SK-N-SH (cell line): ENCODE results near the gene ITSN2. TPM values are rescaled to one million over a fixed set of nuclear protein-coding genes. Genes with fewer than 3 reads are reported as not detected.

Experiments used
- CTCF ChIA-PET: fragments of 300-600, 350-600 bp; formaldehyde crosslinking; extraction: SDS; loops from one replicate; lab custom pipeline; 2021; lab: Yijun Ruan, JAX
- POLR2A ChIA-PET: fragments of 350-600 bp; sonication (Branson Sonifier 250); formaldehyde crosslinking; extraction: SDS; loops from one replicate; lab custom pipeline; 2020; ENCODE audit warnings: antibody characterized with exemption, inconsistent platforms; lab: Yijun Ruan, JAX
- DNase-seq: peaks from one replicate; pipeline ENCODE4 v3.0.0; 2012
- H2AFZ ChIP-seq: fragments of 200-600 bp; sonication (generic); 2 replicates; pipeline ENCODE4 v1.8.1; 2016; ENCODE audit warnings: antibody characterized with exemption, mild to moderate bottlenecking, low read depth
- H3F3A ChIP-seq: fragments of 200-600 bp; sonication (generic); replicated peaks from 2 replicates; pipeline ENCODE3; 2016; ENCODE audit warnings: antibody characterized with exemption, mild to moderate bottlenecking; ENCODE audit not compliant: insufficient read depth
- H3K27ac ChIP-seq, 2 experiments: fragments of 200-500 bp in 1 of 2; fragments of 200-600 bp in 1 of 2; sonication (Bioruptor generic) in 1 of 2; sonication (generic), shearing (Covaris generic) in 1 of 2; 2 replicates each; pipeline versions ENCODE4 v1.5.1 to v1.6.1; 2014 to 2016; ENCODE audit warnings: low read depth in 2 of 2, inconsistent platforms in 1 of 2, low read length in 1 of 2, mild to moderate bottlenecking in 1 of 2, mixed read lengths in 1 of 2
- H3K27me3 ChIP-seq: fragments of 200-600 bp; sonication (generic), shearing (Covaris generic); 2 replicates; pipeline ENCODE4 v1.6.1; 2016; ENCODE audit warnings: mixed run types; ENCODE audit not compliant: insufficient read depth
- H3K36me3 ChIP-seq, 2 experiments: fragments of 200-500 bp in 1 of 2; fragments of 200-600 bp in 1 of 2; sonication (Bioruptor generic) in 1 of 2; sonication (generic) in 1 of 2; replicated peaks in 1 of 2; 2 replicates each; pipeline versions ENCODE3 to v1.5.1; 2014 to 2016; ENCODE audit warnings: low read length in 1 of 2, mild to moderate bottlenecking in 1 of 2; ENCODE audit not compliant: insufficient read depth in 2 of 2, control insufficient read depth in 1 of 2
- H3K4me1 ChIP-seq, 2 experiments: fragments of 200-500 bp in 1 of 2; fragments of 200-600 bp in 1 of 2; sonication (Bioruptor generic) in 1 of 2; sonication (generic), shearing (Covaris generic) in 1 of 2; 2 replicates each; pipeline versions ENCODE4 v1.5.1 to v1.6.1; 2014 to 2016; ENCODE audit warnings: low read depth in 1 of 2, low read length in 1 of 2, mixed run types in 1 of 2; ENCODE audit not compliant: insufficient read depth in 2 of 2, control insufficient read depth in 1 of 2
- H3K4me2 ChIP-seq: fragments of 200-600 bp; sonication (generic), shearing (Covaris generic); 2 replicates; pipeline ENCODE4 v1.6.1; 2017; ENCODE audit warnings: mixed run types
- H3K4me3 ChIP-seq, 2 experiments: fragments of 200-500 bp in 1 of 2; fragments of 200-600 bp in 1 of 2; sonication (Bioruptor generic) in 1 of 2; sonication (generic), shearing (Covaris generic) in 1 of 2; 2 replicates each; pipeline versions ENCODE4 v1.5.1 to v1.8.1; 2014 to 2016; ENCODE audit warnings: low read depth in 2 of 2, inconsistent platforms in 1 of 2, low read length in 1 of 2, mild to moderate bottlenecking in 1 of 2, mixed read lengths in 1 of 2, moderate library complexity in 1 of 2
- H3K79me2 ChIP-seq: fragments of 200-600 bp; sonication (generic); 2 replicates; pipeline ENCODE4 v1.8.1; 2017; ENCODE audit warnings: mild to moderate bottlenecking; ENCODE audit not compliant: insufficient read depth
- H3K9ac ChIP-seq: fragments of 200-600 bp; sonication (generic); 2 replicates; pipeline ENCODE4 v1.6.1; 2017; ENCODE audit warnings: mixed run types
- H3K9me2 ChIP-seq: fragments of 200-600 bp; sonication (generic); 2 replicates; pipeline ENCODE4 v1.6.1; 2017; ENCODE audit warnings: mixed run types
- H3K9me3 ChIP-seq: fragments of 200-600 bp; sonication (generic); 2 replicates; pipeline ENCODE4 v1.6.1; 2017; ENCODE audit warnings: mixed run types, mild to moderate bottlenecking, moderate library complexity
- H4K20me1 ChIP-seq: fragments of 200-600 bp; sonication (generic); 2 replicates; pipeline ENCODE4 v1.6.1; 2017; ENCODE audit warnings: mild to moderate bottlenecking, mixed run types; ENCODE audit not compliant: insufficient read depth
- CHD2 ChIP-seq: fragments of 150-350 bp; IDR thresholded peaks from 2 replicates; pipeline ENCODE4 v1.6.1; 2018; ENCODE audit warnings: low read length; ENCODE audit not compliant: partially characterized antibody
- ELF1 ChIP-seq: IDR thresholded peaks from 2 replicates; pipeline ENCODE4 v1.4.0; 2012
- EP300 ChIP-seq, 2 experiments: IDR thresholded peaks; 2 replicates each; pipeline versions ENCODE4 v1.4.0 to v1.6.1; 2012; ENCODE audit warnings: borderline replicate concordance in 1 of 2, low read depth in 1 of 2, low read length in 1 of 2
- FOXJ3 ChIP-seq: sonication (generic); formaldehyde crosslinking; IDR thresholded peaks from 2 replicates; pipeline ENCODE4 v1.5.1; 2020; ENCODE audit warnings: mild to moderate bottlenecking, missing genetic modification reagents
- JUND ChIP-seq: IDR thresholded peaks from 2 replicates; pipeline ENCODE4 v1.4.0; 2012
- MEF2A ChIP-seq: IDR thresholded peaks from 2 replicates; pipeline ENCODE4 v1.4.0; 2012; ENCODE audit warnings: low read depth, borderline replicate concordance
- MXI1 ChIP-seq: IDR thresholded peaks from 2 replicates; pipeline ENCODE4 v1.6.1; 2012; ENCODE audit warnings: mild to moderate bottlenecking, low read depth, low read length, improper control_type of control experiment
- PBX3 ChIP-seq: IDR thresholded peaks from 2 replicates; pipeline ENCODE4; 2012
- RCOR1 ChIP-seq: fragments of 150-350 bp; IDR thresholded peaks from 2 replicates; pipeline ENCODE4 v1.6.1; 2017; ENCODE audit warnings: antibody characterized with exemption, low read length
- REST ChIP-seq: IDR thresholded peaks from 2 replicates; pipeline ENCODE4 v1.6.1; 2012; ENCODE audit warnings: mild to moderate bottlenecking, low read depth, low read length, moderate library complexity
- RFX5 ChIP-seq: IDR thresholded peaks from 2 replicates; pipeline ENCODE4 v1.6.1; 2012; ENCODE audit warnings: mild to moderate bottlenecking, improper control_type of control experiment, low read length
- RXRA ChIP-seq: IDR thresholded peaks from 2 replicates; pipeline ENCODE4 v1.4.0; 2012; ENCODE audit warnings: low read depth, mild to moderate bottlenecking, borderline replicate concordance
- SMC3 ChIP-seq: IDR thresholded peaks from 2 replicates; pipeline ENCODE4 v1.6.1; 2012; ENCODE audit warnings: low read depth, low read length, improper control_type of control experiment
- TAF1 ChIP-seq: IDR thresholded peaks from 2 replicates; pipeline ENCODE4 v1.6.1; 2012; ENCODE audit warnings: low read depth, mild to moderate bottlenecking, low read length, moderate library complexity, borderline replicate concordance
- TCF12 ChIP-seq: IDR thresholded peaks from 2 replicates; pipeline ENCODE4 v1.4.0; 2012
- USF2 ChIP-seq: fragments of 150-350 bp; IDR thresholded peaks from 2 replicates; pipeline ENCODE4 v1.6.1; 2017; ENCODE audit warnings: antibody characterized with exemption, low read length, low read depth, borderline replicate concordance
- YY1 ChIP-seq: IDR thresholded peaks from 2 replicates; pipeline ENCODE4 v1.4.0; 2012; ENCODE audit warnings: low read depth, mild to moderate bottlenecking
- WGBS: methylation state at CpG from one replicate; pipeline ENCODE4 v1.1.6; 2017; ENCODE audit warnings: low lambda C conversion rate; 5-methylcytosine and 5-hydroxymethylcytosine counted together
- polyA plus RNA-seq, 3 experiments: library from polyadenylated mRNA; depleted of rRNA; stranded (reverse); fragments of >200 nt; gene quantifications; 2 replicates each; pipeline ENCODE4 v1.2.3, GENCODE V29; 2012
- TF ChIP-seq, protein P1 (sequence below): IDR thresholded peaks from 2 replicates; pipeline ENCODE4 v1.4.0; 2012; ENCODE audit warnings: low read depth

ITSN2 gene
- polyA plus RNA-seq, 1 of the 3 experiments (the other 2 are of a cell fraction) = 11.9 TPM

DNA sequence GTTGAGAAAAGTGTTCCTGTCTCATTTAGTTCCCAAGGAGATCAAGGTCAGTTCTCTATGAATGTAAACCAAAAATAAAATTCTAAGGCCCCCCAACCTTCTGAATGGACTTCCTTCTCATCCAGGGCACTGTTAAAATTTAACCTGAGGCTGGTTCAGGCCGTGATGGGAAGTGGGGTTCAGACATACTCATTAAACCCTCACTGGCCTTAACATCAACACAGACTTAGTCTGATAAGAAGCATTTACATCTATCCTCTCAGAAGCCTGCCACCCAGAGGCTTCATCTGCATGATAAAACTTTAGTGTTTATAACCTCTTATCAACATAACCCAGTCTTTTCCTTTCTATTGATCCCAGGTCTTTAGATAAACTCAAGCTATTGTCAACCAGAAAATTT lies 22.4 kb downstream of the ITSN2 start (continued):
- TF ChIP-seq USF2 = no peak
- no peak for TF ChIP-seq FOXJ3 (CRISPR knock-in tag)

- DNase-seq = no peak
- POLR2A ChIA-PET = no interaction called here
- CTCF ChIA-PET = no interaction called here
- Histone ChIP-seq H3K4me3 (no peak overlapping the region), H3K4me2 (no peak overlapping the region), H3K36me3 (no peaks in the 10 kb centered on the region), H3K9me2 (no peaks in the 10 kb centered on the region), H2AFZ (no peak overlapping the region), H3K27me3 (no peaks in the 10 kb centered on the region), H3F3A (no peaks in the 10 kb centered on the region), H3K79me2 (peaks cover 63% of the 10 kb centered on the region), H3K9me3 (no peaks in the 10 kb centered on the region), H3K9ac (no peak overlapping the region), H3K4me1 (peaks cover 0 to 2% of the 10 kb centered on the region in 2 experiments; a peak in 1 of 4 replicates), H3K27ac (no peak overlapping the region), H4K20me1 (peaks cover 4% of the 10 kb centered on the region; the same call in 1 of the 2 replicates)
- TF ChIP-seq SMC3 (no peak), TCF12 (no peak), RCOR1 (no peak), RFX5 (no peak), YY1 (no peak), CHD2 (no peak), EP300 (IDR thresholded peaks at IDR 0.05; ENCODE audit: borderline replicate concordance in 1 of 2, low read depth in 1 of 2, low read length in 1 of 2) (no peak), FOXJ3 (CRISPR knock-in tag) (no peak), JUND (no peak), PBX3 (no peak), TAF1 (no peak), MEF2A (no peak)
- TF ChIP-seq, protein P1, sequence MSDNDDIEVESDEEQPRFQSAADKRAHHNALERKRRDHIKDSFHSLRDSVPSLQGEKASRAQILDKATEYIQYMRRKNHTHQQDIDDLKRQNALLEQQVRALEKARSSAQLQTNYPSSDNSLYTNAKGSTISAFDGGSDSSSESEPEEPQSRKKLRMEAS = no peak
- 95% methylated on average over 4 of the region's 4 CpGs for WGBS
These were observed 23.5 kb downstream of the ITSN2 start for GRCh38 chr2:24336811-24337210.

GRCh38 chr2:24334245-24334633 lies 26.1 kb downstream of the ITSN2 start:
- no peak overlapping the region for H3K9ac ChIP-seq
- no peak for TF ChIP-seq SMC3
- TF ChIP-seq MXI1 = no peak
- no peak for TF ChIP-seq ELF1
- no peak for TF ChIP-seq REST
- TF ChIP-seq RXRA = no peak
- TF ChIP-seq, all 33 proteins: peak for 0
- Histone ChIP-seq H3K9me3 (no peaks in the 10 kb centered on the region), H3F3A (no peaks in the 10 kb centered on the region), H3K4me3 (no peak overlapping the region), H3K9me2 (no peaks in the 10 kb centered on the region), H4K20me1 (peaks cover 4% of the 10 kb centered on the region; the same call in 1 of the 2 replicates), H3K27ac (no peak overlapping the region), H3K36me3 (no peaks in the 10 kb centered on the region), H2AFZ (no peak overlapping the region), H3K79me2 (peaks cover 62% of the 10 kb centered on the region), H3K4me2 (no peak overlapping the region), H3K4me1 (peaks cover 0 to 2% of the 10 kb centered on the region in 2 experiments; a peak in 1 of 4 replicates), H3K27me3 (no peaks in the 10 kb centered on the region)
- WGBS = 75% methylated on average over 9 of the region's 9 CpGs
- ChIA-PET POLR2A (no interaction called here), CTCF (no interaction called here)
- no peak for DNase-seq
